ENCODE results near the gene ARGFX.
A peak's percentile ranks its signal among the peaks of the same experiment; 100 is the strongest.
"Not testable (repeated sequence)": the region's sequence is repeated elsewhere in the genome, so short reads cannot be mapped to it uniquely, and the experiment has no call there.

The ARGFX gene

GRCh38 chr3:121567649-121568048 is at the start of gene ARGFX:
Gene ARGFX, plus strand, starts transcription at chr3:121567949. Its CDS starts 2,765 bp downstream, at chr3:121570714.
- DNase-seq = no peak

GRCh38 chr3:121517953-121518655 is 49.6 kb upstream of the ARGFX start:
- DNase-seq = no peak

GRCh38 chr3:121520510-121520909 is 47.2 kb upstream of the ARGFX start:
- DNase-seq = no peak

- DNase-seq = no peak
These were observed 38.4 kb upstream of the ARGFX start for GRCh38 chr3:121529308-121529707.

GRCh38 chr3:121531269-121531668 is 36.5 kb upstream of the ARGFX start:
- no peak for DNase-seq

GRCh38 chr3:121542924-121543323 is 24.8 kb upstream of the ARGFX start:
- no peak for DNase-seq

GRCh38 chr3:121545049-121545573 is 22.6 kb upstream of the ARGFX start:
- DNase-seq = no peak

GRCh38 chr3:121545574-121546455 is 21.9 kb upstream of the ARGFX start, which contains the start of gene POLQ:
Gene POLQ, minus strand, starts transcription at chr3:121545988. Its CDS starts 111 bp downstream, at chr3:121545877.
- DNase-seq = peak; percentile 91

GRCh38 chr3:121552379-121552778 is 15.4 kb upstream of the ARGFX start:
- DNase-seq = no peak

GRCh38 chr3:121552797-121553196 is 15.0 kb upstream of the ARGFX start:
- DNase-seq = no peak

GRCh38 chr3:121557426-121557934 is 10.3 kb upstream of the ARGFX start:
- DNase-seq = no peak

GRCh38 chr3:121562148-121562547 is 5.6 kb upstream of the ARGFX start:
- no peak for DNase-seq

GRCh38 chr3:121566773-121567172 is 976 bp upstream of the ARGFX start:
- DNase-seq = no peak

GRCh38 chr3:121574449-121574848 is 6.7 kb downstream of the ARGFX start:
- DNase-seq = peak; percentile 29

- no peak for DNase-seq
These were observed 13.9 kb downstream of the ARGFX start for GRCh38 chr3:121581691-121582090.

- DNase-seq = no peak
These were observed 16.7 kb downstream of the ARGFX start for GRCh38 chr3:121584418-121584817.

GRCh38 chr3:121592856-121593702 is 25.3 kb downstream of the ARGFX start, which contains the start of gene FBXO40:
Gene FBXO40, plus strand, starts transcription at chr3:121593379. Its CDS starts 27,197 bp downstream, at chr3:121620576.
- DNase-seq = peak; percentile 56

- DNase-seq = not testable (repeated sequence)
These were observed 26.1 kb downstream of the ARGFX start for GRCh38 chr3:121593806-121594205.

- DNase-seq = no peak
These were observed 27.1 kb downstream of the ARGFX start for GRCh38 chr3:121594850-121595249.

- DNase-seq = no peak
These were observed 28.1 kb downstream of the ARGFX start for GRCh38 chr3:121595765-121596406.

GRCh38 chr3:121598564-121598963 is 30.8 kb downstream of the ARGFX start:
- no peak for DNase-seq

GRCh38 chr3:121599900-121600299 is 32.2 kb downstream of the ARGFX start:
- not testable (repeated sequence) for DNase-seq

All from NCI-H345 (cell line).